HuH-7 (cell line): ENCODE results near the gene TAF1B.
A peak's percentile ranks its signal among the peaks of the same experiment; 100 is the strongest.
"Not testable (repeated sequence)": the region's sequence is repeated elsewhere in the genome, so short reads cannot be mapped to it uniquely, and the experiment has no call there.

Experiments used
- DNase-seq: peaks from one replicate; pipeline ENCODE4 v3.0.0; 2011; ENCODE audit warnings: low spot score

Gene TAF1B

DNA sequence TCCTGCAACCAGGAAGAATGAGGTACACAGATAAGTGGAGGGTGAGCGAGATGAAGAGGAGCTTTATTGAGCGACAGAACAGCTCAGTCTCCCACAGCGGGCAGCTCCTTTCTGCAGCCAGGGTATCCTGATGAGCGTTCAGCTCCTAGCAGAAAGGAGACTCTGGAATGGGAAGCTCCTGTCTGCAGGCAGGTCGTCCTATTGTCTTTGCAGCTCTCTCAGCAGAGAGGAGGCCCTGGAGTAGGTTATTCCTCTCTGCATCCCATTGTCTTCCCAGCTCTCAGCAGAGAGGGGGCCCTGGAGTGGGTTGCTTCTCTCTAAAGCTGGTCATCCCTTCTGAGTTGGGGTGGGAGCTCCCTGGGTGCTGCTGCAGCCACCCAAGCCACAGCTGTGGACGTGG lies 41.2 kb downstream of the TAF1B start:
- DNase-seq, result no peak

GRCh38 chr2:9885036-9885684 lies 41.9 kb downstream of the TAF1B start:
- no peak for DNase-seq

DNA sequence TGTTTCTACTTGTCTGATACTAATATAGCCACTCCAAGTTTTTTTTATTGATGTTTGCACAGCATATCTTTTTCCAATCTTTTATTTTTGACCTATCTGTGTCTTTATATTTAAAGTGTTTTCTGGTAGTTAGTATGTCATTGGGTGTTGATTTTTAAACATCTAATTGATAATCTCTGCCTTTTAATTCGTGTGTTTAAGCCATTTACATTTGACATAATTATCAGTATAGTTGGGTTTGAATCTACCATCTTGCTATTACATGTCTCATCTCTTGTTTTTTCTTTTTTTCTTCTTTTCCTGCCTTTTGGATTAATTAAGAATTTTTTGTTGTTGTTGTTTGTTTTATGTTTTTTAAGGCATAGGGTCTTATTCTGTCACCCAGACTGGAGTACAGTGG lies 44.2 kb downstream of the TAF1B start:
- DNase-seq, result no peak

DNA sequence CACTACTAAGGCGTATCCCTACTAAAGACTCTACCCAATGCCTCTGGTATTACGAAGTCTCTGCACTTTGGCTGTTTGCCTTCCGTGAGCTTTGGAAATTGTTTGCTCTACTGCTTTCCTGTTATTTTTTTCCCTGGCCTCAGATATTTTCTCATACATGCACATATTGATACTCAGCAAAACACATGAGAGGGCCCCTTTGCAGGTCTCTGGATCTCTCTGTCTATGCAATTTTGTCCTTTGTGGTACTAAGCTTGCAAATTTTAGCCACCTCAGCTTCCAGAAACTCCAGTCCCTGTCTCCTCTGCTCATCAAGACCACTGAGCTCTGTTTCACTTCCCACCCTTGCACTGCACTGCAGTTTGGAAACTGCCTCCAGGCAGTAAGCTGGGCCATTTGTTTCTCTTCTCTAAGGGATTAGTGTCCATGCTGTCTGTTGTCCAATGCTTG lies 46.6 kb downstream of the TAF1B start:
- peak; percentile 21 for DNase-seq

- DNase-seq, result no peak
These were observed 49.0 kb downstream of the TAF1B start for GRCh38 chr2:9892236-9892635.

DNA sequence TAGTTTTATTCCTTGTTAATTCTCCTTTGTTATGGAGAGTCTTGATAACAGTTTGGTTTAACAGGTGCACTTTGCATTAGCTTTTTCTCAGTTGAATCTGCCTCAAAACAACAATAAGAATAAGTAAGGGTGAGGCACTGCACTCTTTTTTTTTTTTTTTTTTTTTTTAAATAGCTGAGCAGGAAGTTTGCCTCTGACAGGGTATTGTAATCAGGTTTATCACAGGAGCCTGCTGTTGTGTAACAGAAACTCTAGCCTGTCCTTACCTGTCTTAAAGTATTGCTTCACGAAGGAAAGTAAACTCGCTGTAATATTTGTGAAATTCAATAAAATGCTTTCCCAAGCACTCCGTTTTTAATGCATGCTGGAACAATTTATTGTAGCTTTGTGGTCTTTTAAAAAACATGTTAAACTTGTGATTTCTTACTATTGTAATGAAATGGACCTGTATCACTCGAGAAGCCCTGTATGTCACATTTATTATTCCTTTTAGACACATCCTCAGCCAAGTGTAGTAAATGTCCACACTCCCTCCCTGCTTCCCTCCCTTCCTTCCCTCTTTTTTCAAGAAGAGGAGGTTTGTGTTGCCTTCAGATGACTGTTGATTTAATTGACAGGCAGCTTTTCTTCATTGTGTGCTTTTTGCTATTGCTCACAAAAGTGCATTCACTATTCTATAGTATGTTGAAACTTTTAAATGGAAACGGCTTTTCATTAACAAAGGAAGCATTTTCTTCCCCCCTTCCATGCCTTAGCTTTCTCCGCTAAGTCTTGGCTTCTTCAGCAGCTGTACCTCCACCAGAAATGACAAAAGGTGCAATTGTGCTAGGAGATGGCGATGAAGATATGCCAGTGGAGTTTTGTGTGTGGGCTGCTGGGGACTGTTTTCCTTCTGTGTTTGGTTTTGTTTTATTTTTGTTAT lies 52.7 kb downstream of the TAF1B start:
- peak; percentile 23 for DNase-seq

- no peak for DNase-seq
These were observed 54.1 kb downstream of the TAF1B start for GRCh38 chr2:9897331-9897737.

GRCh38 chr2:9897846-9898245 lies 54.6 kb downstream of the TAF1B start:
- no peak for DNase-seq

DNA sequence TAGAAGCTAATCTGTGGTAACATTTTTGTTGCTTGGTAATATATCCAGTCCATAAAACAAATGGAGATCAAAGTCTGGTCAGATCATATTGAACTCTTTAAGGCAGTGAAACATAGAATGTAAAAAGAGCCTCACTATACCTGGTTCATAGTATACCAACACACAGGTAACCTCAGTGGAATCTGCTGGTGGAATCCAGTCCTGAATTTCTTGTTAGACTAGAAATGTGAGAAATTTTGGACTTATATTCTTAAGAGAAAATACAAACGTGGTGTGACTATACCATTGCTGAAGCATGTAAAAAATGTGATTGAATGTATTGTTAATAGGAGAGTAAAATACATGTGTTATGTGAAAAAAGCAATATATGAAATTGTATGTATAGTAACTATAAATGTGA lies 62.1 kb downstream of the TAF1B start:
- no peak for DNase-seq

GRCh38 chr2:9907402-9907801 lies 64.1 kb downstream of the TAF1B start:
- DNase-seq, result no peak

GRCh38 chr2:9908639-9909038 lies 65.4 kb downstream of the TAF1B start:
- DNase-seq, result no peak

DNA sequence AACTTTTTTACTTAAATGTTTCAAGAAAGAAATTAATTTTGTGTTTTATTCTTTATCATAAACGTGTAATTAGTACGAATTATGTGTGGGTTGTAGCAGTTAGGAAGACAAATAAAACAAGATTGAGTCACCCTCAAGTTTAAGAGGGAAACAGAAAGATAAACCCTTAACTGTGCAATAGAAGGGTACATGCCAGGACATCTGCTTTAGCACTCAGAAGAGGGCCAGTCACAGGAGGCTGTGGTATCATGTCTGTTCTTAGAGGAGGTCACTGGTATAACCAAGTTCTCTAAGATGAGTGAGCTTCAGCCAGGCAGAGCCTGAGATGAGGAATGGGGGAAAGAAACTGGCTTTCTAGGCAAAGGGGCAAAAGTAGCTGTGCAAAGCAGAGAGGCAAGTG lies 65.8 kb downstream of the TAF1B start:
- DNase-seq, result no peak

GRCh38 chr2:9910699-9911098 lies 67.4 kb downstream of the TAF1B start:
- DNase-seq, result no peak

DNA sequence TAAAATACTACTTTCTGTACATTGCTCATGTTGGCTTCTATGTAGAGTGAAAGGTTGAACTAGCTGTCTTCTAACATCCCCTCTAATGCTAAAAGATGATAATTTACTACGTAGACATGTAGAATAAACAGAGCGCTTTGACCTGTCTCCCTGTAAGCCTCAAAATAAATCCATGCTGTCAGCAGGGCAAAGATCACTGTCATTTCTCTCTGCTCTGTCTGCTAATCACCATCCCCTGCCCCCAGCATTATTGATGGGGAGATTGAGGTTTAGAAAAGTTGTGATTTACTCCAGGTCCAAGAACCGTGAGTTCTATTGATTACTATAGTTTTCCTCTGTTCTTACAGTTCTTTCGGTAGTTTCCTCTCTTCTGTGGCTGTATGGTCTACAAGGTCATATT lies 69.2 kb downstream of the TAF1B start:
- no peak for DNase-seq

DNA sequence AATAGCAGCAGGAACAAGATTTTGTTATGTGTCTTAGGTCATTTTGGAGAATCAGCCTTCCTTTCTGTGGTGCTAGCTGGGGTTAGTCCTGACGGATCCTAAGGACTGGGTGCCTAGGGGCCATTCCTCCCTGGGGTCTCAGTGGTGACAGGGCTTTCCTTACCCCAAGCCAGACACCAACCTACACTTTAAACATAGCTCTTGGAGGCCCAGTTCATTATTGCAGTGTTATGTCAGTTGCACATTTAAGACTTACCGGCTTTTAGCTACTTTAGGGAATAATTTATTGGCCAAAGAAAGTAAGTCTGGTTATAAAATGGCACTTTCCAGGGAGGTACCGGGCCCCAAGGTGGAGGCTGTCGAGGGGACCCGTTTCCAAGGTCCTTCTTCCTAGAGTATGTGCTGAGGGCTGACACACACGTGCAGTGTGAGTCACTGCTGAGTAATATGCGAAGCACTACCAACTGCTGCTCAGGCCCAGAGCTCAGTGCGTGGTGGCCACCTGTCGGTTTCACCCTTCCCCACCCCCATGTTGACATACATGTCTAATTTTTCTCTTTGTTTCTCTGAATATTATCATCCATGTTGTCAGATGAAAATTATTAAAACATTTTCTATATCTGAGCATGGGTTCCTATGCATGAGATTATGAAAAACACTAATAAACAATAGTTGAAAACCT lies 71.3 kb downstream of the TAF1B start:
- DNase-seq, result no peak

DNA sequence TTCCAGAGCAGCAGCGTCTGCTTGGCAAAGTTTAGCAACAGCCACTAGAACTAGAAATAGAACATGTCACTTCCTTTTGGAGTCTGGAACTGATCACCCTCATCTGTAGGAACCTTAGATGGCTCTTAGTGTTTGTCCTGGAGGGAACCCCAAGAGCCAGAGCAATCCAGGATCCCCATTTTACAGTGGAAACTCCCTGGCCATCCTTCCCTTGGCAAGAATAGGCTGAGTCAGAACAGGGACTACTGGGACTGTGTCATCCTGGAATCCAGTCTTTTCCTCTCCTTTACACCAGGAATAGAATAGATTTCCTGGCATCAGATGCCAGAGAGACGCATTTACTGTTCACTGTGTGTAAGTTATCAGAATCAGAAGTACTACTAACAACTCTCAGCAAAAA lies 75.0 kb downstream of the TAF1B start:
- DNase-seq, result no peak

DNA sequence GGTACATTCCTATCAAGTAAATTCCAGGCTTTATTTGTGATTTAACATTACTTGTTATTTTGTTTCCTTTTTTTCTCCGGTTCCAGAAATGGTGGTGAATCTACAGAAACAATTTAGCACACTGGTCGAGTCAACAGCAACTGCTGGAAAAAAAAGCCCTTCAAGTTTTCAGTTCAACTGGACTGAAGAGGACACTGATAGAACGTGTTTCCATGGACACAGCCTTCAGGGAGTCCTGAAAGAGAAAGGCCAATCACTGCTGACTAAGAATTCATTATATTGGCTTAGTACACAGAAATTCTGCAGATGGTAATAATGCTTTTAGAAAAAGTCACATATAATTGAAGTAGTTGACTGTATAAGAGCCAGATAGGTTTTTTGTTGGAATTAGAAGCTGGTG lies 76.2 kb downstream of the TAF1B start:
- no peak for DNase-seq

GRCh38 chr2:9927020-9927419 lies 83.7 kb downstream of the TAF1B start:
- not testable (repeated sequence) for DNase-seq

DNA sequence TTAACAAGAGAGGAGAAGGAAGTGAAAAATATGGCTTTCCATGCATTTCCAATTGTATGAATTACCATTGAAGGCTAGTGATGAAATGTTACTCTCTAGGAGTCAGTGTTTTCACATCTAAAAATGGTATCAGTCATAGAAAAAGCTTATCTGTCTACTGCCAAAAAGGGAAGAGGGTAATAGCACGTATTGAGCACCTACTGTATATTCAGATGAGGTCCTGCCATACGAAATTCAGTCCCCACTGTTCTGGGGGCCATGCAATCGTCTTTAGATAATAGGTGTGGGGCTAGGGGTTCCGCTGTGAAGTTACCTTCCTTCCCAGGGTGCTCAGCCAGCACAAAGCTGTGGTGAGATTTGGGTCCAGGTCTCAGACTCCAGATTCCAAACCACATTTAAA lies 94.0 kb downstream of the TAF1B start:
- no peak for DNase-seq

DNA sequence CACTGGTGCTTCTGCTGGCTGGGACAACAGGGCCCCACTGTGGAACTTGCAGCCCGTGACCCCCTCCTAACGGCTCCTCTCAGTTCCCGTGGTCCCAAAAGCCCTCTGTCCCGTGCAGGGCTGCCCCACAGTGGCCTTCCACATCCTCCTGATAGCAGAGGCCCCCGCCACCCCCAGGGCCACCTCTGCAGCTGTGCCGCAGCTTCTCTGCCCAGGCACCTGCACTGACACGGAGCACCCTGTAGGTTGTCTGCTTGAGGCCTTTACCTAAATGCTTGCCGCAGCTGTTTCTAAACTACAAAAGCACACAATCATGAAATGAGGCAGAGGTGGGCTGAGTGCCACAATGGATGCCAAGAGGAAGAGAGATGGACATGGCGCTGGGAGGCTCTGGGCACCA lies 94.7 kb downstream of the TAF1B start:
- no peak for DNase-seq

GRCh38 chr2:9939587-9940485 lies 96.6 kb downstream of the TAF1B start:
- DNase-seq, result no peak
